ENCODE measurements around the gene SHC2.

The SHC2 gene

GRCh38 chr19:459724-460511 lies 915 bp downstream of the SHC2 start:
- no peaks in the 10 kb centered on the region for H3K79me1 ChIP-seq (replicated peaks; ENCODE audit: low read length, poor library complexity, severe bottlenecking)
- H3K27me3 ChIP-seq (ENCODE audit: control insufficient read depth in 1 of 2, insufficient read depth in 1 of 2, low read length in 2 of 2), result peaks cover 8 to 32% of the 10 kb centered on the region in 2 experiments
- peak overlapping the region; percentile 94 for H2BK120ac ChIP-seq (ENCODE audit: low read depth, low read length)
- H3K4ac ChIP-seq (ENCODE audit: low read depth in 1 of 2, low read length in 2 of 2), result peak overlapping the region in 1 of 2 experiments; percentile 58
- peak overlapping the region; percentile 59 to 77 for H3K4me3 ChIP-seq (ENCODE audit: insufficient read depth in 1 of 2, low read depth in 1 of 2, low read length in 2 of 2)
- WGBS, result 4% methylated on average over 33 of the region's 66 CpGs
- H3K14ac ChIP-seq (ENCODE audit: low read length in 2 of 2), result peak overlapping the region; percentile 57 to 86
- peaks cover 24% of the 10 kb centered on the region for H3K4me1 ChIP-seq (ENCODE audit: control insufficient read depth, insufficient read depth, low read depth, low read length)
- H3K27ac ChIP-seq (ENCODE audit: low read length, poor library complexity, severe bottlenecking), result no peak overlapping the region
- H2AFZ ChIP-seq (ENCODE audit: low read depth, low read length), result peak overlapping the region; percentile 70
- H3K36me3 ChIP-seq (ENCODE audit: control insufficient read depth in 1 of 2, insufficient read depth in 2 of 2, low read depth in 1 of 2, low read length in 2 of 2), result no peaks in the 10 kb centered on the region
- H3K9ac ChIP-seq (ENCODE audit: low read length), result peak overlapping the region; percentile 88
- no peak overlapping the region for H4K91ac ChIP-seq (ENCODE audit: low read length)
- peak overlapping the region; percentile 67 for H4K8ac ChIP-seq (ENCODE audit: low read length)
- peak; percentile 82 for DNase-seq
- peak overlapping the region; percentile 69 for H2BK15ac ChIP-seq (ENCODE audit: low read depth, poor library complexity, severe bottlenecking)
- H3K4me2 ChIP-seq (ENCODE audit: low read length, poor library complexity, severe bottlenecking), result peak overlapping the region; percentile 82
- H2AK5ac ChIP-seq (ENCODE audit: low read length, severe bottlenecking), result no peak overlapping the region
- peak overlapping the region in 1 of 2 experiments; percentile 40 for H2BK12ac ChIP-seq (ENCODE audit: low read length in 2 of 2)
- no peak overlapping the region for H3K23ac ChIP-seq (ENCODE audit: low read length in 2 of 2)
- peak overlapping the region; percentile 83 to 85 for H3K18ac ChIP-seq (ENCODE audit: low read depth in 1 of 2, low read length in 2 of 2)
- H2BK5ac ChIP-seq (ENCODE audit: low read depth, low read length, poor library complexity, severe bottlenecking), result no peak overlapping the region
- no peaks in the 10 kb centered on the region for H3K9me3 ChIP-seq (ENCODE audit: control insufficient read depth, low read length)

GRCh38 chr19:458091-459042 lies 2.5 kb downstream of the SHC2 start:
- no peak overlapping the region for H3K4me2 ChIP-seq (ENCODE audit: low read length, poor library complexity, severe bottlenecking)
- H3K4me3 ChIP-seq (ENCODE audit: insufficient read depth in 1 of 2, low read depth in 1 of 2, low read length in 2 of 2), result no peak overlapping the region
- H2BK12ac ChIP-seq (ENCODE audit: low read length in 2 of 2), result peak overlapping the region in 1 of 2 experiments; percentile 15
- no peaks in the 10 kb centered on the region for H3K36me3 ChIP-seq (ENCODE audit: control insufficient read depth in 1 of 2, insufficient read depth in 2 of 2, low read depth in 1 of 2, low read length in 2 of 2)
- no peak for DNase-seq
- H2BK5ac ChIP-seq (ENCODE audit: low read depth, low read length, poor library complexity, severe bottlenecking), result no peak overlapping the region
- no peaks in the 10 kb centered on the region for H3K79me1 ChIP-seq (replicated peaks; ENCODE audit: low read length, poor library complexity, severe bottlenecking)
- no peak overlapping the region for H4K8ac ChIP-seq (ENCODE audit: low read length)
- H2AFZ ChIP-seq (ENCODE audit: low read depth, low read length), result no peak overlapping the region
- H3K14ac ChIP-seq (ENCODE audit: low read length in 2 of 2), result no peak overlapping the region
- H2AK5ac ChIP-seq (ENCODE audit: low read length, severe bottlenecking), result no peak overlapping the region
- no peak overlapping the region for H3K18ac ChIP-seq (ENCODE audit: low read depth in 1 of 2, low read length in 2 of 2)
- H3K9me3 ChIP-seq (ENCODE audit: control insufficient read depth, low read length), result no peaks in the 10 kb centered on the region
- 98% methylated on average over 74 of the region's 89 CpGs for WGBS
- no peak overlapping the region for H4K91ac ChIP-seq (ENCODE audit: low read length)
- peaks cover 24% of the 10 kb centered on the region for H3K4me1 ChIP-seq (ENCODE audit: control insufficient read depth, insufficient read depth, low read depth, low read length)
- H3K27ac ChIP-seq (ENCODE audit: low read length, poor library complexity, severe bottlenecking), result no peak overlapping the region
- no peak overlapping the region for H2BK120ac ChIP-seq (ENCODE audit: low read depth, low read length)
- no peak overlapping the region for H3K23ac ChIP-seq (ENCODE audit: low read length in 2 of 2)
- peaks cover 8 to 32% of the 10 kb centered on the region in 2 experiments for H3K27me3 ChIP-seq (ENCODE audit: control insufficient read depth in 1 of 2, insufficient read depth in 1 of 2, low read length in 2 of 2)
- no peak overlapping the region for H3K4ac ChIP-seq (ENCODE audit: low read depth in 1 of 2, low read length in 2 of 2)
- H3K9ac ChIP-seq (ENCODE audit: low read length), result no peak overlapping the region
- no peak overlapping the region for H2BK15ac ChIP-seq (ENCODE audit: low read depth, poor library complexity, severe bottlenecking)

GRCh38 chr19:457636-458035 lies 3.2 kb downstream of the SHC2 start:
- Histone ChIP-seq H2AFZ (ENCODE audit: low read depth, low read length) (no peak overlapping the region), H3K9me3 (ENCODE audit: control insufficient read depth, low read length) (no peaks in the 10 kb centered on the region), H3K27me3 (ENCODE audit: control insufficient read depth in 1 of 2, insufficient read depth in 1 of 2, low read length in 2 of 2) (peaks cover 7 to 32% of the 10 kb centered on the region in 2 experiments), H2BK15ac (ENCODE audit: low read depth, poor library complexity, severe bottlenecking) (no peak overlapping the region), H3K23ac (ENCODE audit: low read length in 2 of 2) (no peak overlapping the region), H3K4me2 (ENCODE audit: low read length, poor library complexity, severe bottlenecking) (no peak overlapping the region), H3K79me1 (replicated peaks; ENCODE audit: low read length, poor library complexity, severe bottlenecking) (no peaks in the 10 kb centered on the region), H3K9ac (ENCODE audit: low read length) (no peak overlapping the region), H3K18ac (ENCODE audit: low read depth in 1 of 2, low read length in 2 of 2) (no peak overlapping the region), H4K91ac (ENCODE audit: low read length) (no peak overlapping the region), H3K4me1 (ENCODE audit: control insufficient read depth, insufficient read depth, low read depth, low read length) (peaks cover 22% of the 10 kb centered on the region), H3K4ac (ENCODE audit: low read depth in 1 of 2, low read length in 2 of 2) (no peak overlapping the region), H2BK120ac (ENCODE audit: low read depth, low read length) (no peak overlapping the region), H3K4me3 (ENCODE audit: insufficient read depth in 1 of 2, low read depth in 1 of 2, low read length in 2 of 2) (no peak overlapping the region), H3K27ac (ENCODE audit: low read length, poor library complexity, severe bottlenecking) (no peak overlapping the region), H2AK5ac (ENCODE audit: low read length, severe bottlenecking) (no peak overlapping the region), H3K14ac (ENCODE audit: low read length in 2 of 2) (no peak overlapping the region), H3K36me3 (ENCODE audit: control insufficient read depth in 1 of 2, insufficient read depth in 2 of 2, low read depth in 1 of 2, low read length in 2 of 2) (no peaks in the 10 kb centered on the region), H4K8ac (ENCODE audit: low read length) (no peak overlapping the region), H2BK5ac (ENCODE audit: low read depth, low read length, poor library complexity, severe bottlenecking) (no peak overlapping the region), H2BK12ac (ENCODE audit: low read length in 2 of 2) (no peak overlapping the region)
- no peak for DNase-seq
- WGBS, result 97% methylated on average over 30 of the region's 30 CpGs
